ENCODE measurements around the gene TEDC1.

TEDC1 gene

DNA sequence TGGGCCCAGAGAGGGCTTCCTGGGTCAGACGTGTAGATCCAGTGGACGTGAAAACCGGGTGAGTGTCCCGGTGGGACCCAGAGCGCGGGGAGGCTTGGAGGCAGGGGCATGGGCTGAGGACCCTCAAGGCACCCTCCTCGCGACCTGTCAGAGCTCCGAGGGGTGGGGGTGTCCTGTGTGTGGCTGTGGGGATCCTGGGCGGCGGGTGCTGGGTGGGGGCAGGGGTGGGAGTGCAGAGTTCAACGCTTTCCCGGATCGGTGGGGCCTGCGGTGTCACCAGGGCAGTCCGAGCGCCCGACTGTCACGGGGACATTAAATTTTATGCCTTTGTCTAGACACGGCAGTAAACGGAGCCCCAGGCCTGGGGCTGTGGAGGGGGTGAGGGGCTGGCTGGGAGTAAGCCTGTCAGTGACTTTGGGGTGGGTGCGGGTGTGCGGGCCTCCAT is 36.4 kb downstream of the TEDC1 start:
- DNase-seq: no peak

DNA sequence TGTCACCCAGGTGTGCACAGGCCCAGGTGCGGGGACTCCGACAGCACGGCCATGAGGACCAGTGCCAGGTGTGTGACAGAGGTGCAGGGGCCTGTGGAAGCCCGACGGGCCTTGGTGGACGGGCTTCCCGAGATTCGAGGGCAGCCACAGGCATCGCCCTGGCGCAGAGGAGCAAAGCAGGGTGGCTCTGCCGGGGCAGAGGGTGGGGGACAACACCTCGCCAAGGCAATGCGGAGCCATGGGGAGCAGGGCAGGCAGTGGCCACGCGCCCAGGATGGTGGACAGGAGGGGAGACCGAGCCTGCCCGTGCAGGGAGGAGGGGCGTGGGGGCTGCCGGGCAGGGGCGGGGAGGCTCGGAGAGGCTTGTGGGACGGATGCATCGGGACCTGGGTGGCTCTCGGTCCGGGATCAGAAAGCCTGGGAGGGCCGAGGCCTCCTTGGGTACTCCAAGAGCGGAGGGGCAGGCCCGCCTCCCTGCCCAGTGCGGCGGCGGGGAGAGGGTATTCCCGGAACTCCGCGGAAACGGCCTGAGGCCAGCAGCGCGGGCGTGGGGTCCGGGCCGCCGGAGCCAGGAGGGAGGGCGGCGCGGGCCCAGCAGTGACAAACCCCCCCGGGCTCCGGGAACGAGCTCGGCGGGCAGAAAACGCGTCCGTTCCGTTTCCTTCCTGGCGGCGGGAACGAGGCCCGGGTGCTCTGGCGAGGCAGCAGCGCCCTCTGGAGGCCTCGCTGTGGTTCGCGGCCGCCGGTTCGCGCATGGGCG is 37.0 kb downstream of the TEDC1 start:
- no peak for DNase-seq

DNA sequence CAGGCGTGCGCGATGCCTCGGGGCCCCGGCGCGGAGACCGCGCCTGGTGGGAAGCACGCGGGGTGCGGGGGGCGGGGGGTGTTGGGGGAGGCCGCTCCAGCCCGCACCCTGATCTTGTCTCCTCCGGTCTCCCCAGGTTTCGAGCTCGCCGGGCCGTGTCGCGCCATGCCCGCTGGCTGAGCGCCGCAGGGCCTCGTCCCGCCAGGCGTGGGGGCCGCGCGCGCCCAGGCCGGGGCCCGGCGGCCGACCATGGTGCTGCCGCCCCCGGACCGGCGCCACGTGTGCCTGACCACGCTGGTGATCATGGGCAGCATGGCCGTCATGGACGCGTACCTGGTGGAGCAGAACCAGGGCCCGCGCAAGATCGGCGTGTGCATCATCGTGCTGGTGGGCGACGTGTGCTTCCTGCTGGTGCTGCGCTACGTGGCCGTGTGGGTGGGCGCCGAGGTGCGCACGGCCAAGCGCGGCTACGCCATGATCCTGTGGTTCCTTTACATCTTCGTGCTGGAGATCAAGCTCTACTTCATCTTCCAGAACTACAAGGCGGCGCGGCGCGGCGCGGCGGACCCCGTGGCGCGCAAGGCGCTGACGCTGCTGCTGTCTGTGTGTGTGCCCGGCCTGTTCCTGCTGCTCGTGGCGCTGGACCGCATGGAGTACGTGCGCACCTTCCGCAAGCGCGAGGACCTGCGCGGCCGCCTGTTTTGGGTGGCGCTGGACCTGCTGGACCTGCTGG is 37.7 kb downstream of the TEDC1 start:
- no peak for DNase-seq

DNA sequence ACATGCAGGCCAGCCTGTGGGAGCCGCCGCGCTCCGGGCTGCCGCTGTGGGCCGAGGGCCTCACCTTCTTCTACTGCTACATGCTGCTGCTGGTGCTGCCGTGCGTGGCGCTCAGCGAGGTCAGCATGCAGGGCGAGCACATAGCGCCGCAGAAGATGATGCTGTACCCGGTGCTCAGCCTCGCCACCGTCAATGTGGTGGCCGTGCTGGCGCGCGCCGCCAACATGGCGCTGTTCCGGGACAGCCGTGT is 38.2 kb downstream of the TEDC1 start:
- DNase-seq: no peak

DNA sequence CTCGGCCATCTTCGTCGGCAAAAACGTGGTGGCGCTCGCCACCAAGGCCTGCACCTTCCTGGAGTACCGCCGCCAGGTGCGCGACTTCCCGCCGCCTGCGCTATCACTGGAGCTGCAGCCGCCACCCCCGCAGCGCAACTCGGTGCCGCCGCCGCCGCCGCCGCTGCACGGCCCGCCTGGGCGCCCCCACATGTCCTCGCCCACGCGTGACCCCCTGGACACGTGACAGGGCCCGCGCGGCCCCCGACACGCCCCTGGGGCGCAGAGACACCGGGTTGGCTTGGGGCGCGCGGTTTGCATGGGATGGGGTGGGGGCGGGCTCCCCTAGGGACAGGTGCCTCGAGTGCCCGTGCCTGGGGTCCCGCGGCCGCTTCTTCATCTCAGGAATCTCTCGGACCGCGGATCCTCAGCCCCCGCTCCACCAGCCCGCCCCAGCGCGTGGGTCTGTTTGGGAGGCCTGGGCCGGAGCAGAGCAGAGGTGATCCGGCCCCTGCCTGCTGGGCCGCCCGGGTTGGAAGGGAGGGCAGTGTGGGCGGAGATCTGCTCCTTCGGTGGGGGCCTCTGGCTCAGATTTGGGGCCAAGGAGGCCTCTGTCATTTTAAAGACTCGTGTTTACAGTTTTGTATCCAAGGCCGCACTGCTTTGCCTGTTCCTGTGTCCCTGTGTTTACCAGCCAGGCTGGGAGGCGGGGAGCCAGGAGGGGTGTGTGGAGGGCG is 38.7 kb downstream of the TEDC1 start:
- no peak for DNase-seq

DNA sequence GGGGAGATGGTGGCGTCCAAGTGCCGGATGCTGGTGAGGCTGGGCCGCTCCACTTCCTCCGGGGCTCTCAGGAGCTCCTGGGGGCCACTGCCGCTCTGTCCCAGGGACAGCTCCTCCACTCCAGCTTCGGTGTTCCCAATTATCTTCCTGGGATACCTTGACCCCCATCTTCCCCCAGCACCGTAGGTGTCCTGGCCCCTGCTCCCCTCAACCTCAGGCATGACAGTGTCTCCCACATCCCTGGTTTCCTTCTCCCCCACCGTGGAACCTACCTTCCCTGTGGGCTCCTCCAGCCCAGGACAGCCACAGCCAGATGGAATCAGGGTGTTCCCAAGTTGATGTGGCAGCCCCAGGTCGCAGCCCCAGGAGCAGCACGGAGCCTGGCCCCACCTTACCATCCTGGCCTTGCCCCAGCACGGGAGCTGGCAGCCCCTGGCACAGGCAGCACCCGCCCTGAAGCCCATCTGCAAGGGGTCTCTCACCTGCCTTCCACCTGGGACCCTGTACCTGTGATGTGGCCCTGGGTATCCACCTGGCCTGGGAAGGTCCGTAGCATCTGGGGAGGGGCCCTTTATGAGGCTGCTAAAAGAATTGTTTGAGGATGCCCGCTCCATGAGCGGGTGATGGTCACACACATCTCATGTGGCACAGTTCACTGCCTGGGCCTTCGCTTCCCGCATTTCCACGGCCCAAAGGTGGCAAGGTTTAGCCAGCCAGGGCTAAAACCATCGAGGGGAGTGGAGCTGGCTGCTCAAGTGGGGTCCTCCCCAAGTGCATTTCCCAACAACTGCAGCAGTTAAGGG is 39.4 kb downstream of the TEDC1 start:
- DNase-seq: no peak

DNA sequence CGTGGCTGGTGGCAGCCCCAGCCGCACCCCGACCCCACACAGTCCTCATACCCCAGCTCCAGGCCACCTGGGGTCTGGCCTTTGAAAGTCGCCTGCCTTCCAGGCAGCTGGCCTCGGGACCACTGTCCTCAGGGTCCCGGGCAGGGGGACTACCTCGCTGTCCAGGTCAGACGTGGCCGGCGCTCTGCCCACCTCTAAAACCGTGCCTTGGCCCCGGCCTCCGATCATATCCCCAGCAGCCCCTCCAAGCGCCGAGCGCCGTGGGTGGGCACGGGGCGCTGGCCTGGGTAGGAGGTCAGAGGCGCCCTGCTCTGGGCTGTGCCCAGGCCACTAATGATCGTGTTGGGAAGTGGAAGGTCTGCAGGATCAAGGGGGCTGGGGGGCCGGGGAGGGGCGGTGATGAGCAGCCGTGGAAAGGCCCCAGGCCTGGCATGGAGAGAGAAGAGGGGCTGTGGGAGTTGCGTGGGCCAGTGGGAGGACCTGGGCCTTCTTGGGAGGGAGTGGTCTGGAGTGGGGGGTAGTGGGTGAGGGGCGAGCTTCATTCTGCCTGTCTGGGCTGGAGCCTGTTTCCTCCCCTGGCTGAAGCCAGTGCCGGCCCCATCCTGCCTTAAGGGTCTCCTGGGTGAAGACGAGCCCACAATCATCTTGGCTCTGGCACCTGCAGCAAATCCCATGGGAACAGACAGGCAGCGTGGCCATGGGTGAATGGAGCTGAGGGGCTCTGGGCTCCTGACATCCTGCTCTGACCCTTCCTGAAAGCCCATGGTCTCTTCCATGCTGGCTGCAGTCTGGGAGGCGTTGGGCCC is 40.2 kb downstream of the TEDC1 start:
- DNase-seq: no peak

DNA sequence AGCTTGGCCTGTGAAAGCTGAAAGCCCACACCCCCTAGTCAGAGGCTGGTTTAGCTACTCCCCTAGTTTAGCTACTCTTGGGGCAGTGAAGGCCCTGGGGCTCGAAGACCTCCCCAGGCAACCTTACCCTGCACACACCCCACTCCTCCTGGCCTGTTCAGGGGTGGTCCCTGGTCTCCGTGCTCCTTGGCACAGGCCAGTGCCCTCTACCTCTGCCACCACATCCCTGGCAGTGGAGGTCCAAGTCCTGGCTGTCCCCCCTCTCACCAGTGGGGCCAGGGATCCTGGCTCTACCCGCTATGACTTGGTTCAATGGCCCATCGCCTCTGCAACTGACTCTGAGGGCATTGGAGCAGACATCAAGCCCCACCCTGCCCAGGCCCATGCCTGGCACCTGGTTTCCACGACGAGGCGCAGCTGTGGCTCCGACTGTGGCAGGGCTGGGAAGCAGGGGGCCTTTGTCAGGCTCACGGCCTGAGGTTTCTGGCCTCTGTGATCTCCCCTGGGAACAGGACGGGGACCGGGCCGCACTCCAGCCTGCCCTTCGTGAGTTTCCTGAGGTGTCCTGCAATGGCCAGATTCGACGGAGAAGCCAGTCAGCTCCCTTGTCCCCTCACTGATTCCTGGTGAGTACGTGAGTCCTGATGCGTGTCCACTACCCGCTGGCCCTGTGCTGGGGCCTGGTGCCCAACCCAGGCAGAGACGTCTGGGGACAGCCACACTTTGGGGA is 41.0 kb downstream of the TEDC1 start:
- DNase-seq: no peak

DNA sequence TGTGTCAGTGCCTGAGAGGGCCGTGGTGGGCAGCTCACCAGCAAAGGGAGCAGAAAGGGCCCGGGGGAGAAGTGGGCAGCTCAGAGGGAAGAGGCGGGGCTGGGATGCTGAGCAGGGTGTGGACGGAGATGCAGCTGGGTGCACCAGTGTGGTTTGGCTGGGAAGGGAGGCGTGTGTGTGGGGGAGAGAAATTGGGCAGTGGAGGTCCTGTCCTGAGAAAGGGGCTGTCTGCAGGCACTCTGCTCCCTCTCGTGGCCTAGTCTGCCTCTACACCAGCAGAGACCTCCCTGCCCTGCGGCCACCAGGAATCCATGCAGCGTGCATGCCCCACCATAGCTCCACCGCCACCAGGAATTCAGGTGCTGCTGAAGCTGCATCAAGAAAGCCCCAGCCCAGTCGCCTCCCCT is 41.7 kb downstream of the TEDC1 start:
- no peak for DNase-seq

DNA sequence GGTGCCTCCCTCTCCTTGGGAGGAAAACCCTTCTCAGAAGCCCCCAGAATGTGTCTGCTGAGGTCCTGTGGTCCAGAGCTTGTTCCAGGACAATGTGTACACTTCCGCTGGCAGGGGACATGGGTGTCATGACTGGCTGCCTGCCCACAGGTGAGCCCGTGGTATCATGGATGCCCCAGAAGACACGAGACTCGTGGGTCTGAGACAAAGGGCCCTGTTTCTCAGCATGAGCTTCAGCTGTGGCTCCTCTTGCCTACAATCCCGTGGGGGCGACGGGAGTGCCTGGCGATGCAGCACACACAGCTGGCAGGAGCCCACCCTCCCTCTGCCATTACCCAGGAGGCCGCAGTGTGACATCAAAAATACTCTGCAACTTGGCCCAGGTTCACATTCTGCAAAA is 42.3 kb downstream of the TEDC1 start:
- no peak for DNase-seq

DNA sequence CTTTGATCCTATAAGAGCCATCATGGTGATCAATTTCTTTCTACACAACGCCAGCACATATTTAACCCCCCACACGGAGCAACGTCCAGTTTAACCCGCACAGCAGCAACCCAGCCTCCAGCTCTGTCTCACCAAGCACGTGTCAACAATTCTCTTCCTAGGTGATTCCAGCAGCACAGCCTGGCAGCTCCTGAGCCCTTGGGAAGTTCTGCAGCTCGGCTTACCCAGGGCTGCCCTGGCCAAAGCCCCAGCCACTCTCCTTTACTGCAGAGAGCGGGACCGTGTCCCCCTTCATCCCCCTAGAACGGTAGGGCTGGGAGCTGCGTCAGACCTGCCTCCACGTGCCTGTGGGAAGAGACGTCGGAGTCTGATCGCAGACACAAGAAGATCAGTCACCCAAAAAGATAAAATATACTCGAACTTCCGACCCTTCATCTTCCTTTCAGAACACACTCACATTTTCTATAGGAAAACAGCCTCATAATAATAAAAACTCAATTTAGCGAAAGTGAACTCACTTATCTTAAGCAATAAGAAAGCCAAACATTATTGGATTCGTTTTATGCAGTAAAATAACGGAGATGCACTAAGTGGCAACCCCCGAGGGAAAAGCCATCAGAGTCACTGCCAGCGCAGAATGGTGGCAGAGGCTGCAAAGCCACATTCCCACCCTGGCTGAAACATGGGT is 42.9 kb downstream of the TEDC1 start:
- no peak for DNase-seq

DNA sequence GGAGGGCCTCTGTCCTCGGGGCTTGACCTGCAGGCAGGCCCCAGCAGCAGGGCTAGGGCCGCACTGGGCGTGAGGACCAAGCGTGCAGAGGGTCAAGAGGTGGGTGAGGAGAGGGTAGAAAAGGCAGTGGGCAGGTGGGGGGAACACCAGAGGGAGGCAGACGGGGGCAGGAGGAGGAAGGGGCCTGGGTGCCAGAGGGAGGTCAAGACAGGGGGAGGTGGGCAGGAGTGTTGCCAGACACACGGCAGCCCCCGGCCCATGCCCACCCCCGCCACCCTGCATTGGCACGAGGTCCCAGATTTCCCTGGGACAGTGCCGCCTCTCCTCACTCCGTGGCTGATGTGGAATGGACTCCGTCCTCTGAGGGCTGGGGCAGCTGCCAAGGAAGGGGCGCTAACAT is 43.5 kb downstream of the TEDC1 start:
- DNase-seq: no peak

DNA sequence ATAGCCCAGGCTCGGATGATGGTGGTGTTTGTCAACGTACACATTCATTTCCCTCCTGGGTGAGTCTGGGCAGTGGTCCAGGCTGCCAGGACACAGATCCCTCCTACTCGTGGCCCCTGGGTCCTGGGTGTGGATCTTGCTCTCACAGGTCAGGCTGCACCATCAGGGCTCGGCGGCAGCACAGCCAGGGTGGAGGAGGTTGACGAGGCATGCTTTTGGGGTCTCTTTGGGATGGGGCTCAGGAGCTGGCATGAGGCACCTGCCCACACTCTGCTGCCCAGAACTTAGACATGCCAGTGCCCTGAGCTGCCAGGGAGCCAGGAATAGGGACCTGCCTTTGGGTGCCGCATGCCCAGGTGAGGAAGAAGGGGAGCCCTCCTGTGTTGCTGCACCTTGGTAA is 45.0 kb downstream of the TEDC1 start:
- no peak for DNase-seq

DNA sequence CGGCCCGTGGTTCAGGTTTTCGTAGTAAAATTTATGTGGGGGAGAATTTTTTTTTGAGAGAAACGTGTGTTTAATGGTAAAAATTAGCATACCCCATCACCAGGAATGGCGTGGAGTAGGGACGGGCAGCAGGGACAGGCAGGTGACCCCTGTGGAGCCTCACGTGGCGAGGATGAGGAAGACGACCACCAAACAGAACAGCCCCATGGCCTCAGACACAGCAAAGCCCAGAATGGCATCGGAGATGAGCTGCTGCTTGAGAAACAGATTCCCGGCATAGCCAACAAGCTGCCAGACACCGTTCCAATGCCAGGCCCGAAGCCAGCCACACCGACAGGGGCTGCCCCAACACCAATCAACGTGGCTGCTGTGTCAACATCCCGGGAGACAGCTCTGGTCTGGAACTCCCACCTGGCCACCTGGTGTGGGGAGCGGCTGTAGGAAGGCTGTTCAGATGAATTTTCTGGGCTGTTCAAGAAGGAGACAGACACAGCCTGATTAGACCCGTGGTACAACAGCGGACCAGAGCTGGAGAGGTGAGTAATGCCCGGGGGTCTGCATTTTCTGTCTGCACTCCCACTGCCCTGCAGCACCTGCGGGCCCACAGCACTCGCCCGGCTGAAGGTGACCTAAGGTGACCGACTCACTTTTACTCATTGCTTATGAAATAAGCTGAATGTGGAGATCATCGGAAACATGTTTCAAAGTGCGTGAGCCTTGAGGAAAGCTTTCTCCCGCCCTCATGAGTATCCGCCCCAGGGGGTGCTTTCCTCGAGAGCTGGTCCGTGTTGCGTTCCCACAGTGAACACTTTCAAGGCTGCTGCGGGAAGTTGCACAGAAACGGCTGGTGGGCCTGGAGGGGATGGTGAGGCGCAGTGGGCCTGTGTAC is 45.9 kb downstream of the TEDC1 start:
- DNase-seq: no peak

DNA sequence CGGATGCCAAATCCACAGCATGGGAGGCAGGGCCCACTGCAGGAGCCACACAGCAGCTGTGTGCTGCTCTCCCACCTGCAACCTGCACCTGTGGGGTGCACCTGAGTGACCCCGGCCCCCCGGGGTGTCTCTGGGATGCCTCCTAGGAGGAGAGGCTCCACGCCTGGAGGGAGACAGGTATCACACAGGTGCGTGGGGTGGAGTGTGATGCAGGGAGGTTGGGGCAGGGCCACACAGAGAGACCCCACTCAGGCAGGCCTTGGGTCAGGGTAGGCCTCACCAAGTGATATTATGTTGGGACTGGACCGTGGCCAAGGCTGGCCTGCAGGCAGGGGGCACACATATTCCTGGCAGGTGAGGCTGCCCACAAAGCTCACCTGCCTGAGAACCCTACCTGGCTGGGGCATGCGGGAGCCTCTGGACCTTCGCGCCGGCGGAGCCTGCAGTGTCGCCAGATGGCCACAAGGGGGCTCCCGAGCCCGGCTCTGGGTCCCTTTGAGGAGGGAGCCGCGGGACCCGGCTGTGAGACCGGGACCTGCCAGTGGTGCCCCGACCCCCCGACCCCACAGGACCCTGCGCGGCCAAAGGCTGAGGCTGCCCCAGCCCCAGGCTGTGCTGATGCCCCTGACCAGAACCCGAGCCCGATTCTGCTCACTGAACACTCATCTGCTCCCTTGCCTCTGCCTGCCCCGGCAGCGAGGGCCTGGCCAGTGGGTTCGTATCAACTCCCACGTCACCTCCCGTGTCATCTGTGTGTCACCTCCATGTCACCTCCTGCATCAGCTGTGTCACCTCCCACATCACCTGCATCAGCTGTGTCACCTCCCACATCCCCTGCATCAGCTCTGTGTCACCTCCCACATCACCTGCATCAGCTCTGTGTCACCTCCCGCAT is 46.8 kb downstream of the TEDC1 start:
- no peak for DNase-seq

DNA sequence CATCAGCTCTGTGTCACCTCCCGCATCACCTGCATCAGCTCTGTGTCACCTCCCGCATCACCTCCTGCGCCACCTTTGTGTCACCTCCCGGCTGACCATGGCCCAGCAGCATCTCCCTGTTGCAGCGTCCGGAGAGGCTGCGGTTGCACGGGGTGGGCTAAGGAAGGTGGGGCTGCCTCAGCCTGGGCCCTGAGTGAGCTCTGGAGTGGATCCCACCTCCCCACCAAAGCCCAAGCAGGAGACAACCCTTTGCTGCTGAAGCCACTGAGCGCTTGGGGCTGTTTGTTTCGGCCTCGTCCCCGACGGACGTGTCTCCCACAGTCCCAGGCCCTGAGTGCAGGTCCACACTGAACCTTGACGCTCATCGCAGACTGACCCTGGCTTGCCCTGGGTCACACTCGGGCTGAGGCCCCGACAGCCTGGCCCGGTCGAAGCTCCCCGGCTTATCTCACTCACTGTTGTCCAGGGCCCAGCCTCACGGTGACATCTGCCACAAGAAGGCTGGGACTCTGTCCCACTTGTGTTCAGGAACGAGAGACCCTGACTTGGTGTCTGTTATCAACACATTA is 47.5 kb downstream of the TEDC1 start:
- DNase-seq: no peak

DNA sequence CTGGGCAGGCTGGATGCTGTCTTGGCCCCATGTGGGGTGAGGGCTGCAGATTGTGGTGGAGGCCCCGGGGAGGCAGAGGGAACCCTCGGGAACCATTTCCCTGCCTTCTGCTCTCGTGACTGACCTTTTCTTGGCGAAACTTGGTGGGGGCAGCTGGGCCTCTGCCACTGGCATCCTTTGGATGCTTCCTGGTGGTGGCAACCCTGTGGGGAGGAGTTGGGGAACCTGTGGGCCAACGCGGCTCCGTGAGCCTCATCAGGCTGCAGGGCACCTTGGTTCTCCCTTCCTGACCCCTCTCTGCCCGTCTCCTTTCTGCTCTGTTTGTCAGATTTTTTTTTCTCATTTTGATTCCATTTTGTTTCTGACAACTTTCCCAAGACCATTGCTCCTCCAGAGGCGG is 49.8 kb downstream of the TEDC1 start:
- DNase-seq: no peak

DNA sequence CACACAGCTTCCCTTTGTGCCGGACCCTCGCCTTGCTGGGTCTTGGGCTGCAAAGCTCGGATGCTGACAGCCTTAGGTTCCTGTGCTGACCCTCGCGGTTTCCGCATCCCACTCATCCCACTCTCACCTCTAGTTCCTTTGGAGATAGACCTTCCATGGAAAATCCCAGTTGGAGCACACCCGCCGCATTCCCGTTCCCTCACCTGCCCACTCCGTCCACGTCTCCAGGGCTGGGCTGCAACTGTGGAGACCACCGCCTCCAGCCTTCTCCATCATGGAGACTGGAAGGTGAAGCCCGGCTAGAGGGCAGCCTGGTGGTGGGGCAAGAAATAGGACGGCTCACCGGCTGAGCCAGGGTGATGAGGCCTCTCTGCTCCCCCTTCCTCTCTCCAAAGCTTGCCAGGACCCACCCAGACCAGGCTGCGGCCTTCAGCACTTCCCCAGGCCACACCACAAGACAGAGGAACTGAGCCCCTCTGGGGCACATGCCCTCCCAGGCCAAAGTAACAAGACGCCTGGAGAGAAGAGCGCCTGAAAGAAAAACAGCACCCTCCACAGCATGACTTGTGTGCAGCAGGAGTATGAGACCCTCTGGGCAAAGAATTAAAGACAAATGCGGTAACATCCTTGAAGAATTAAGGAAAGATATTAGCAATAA is 50.3 kb downstream of the TEDC1 start:
- no peak for DNase-seq
